Testis (tissue), 3 donors: ENCODE measurements around the gene SNAP25. TPM values are rescaled to one million over a fixed set of nuclear protein-coding genes. Genes with fewer than 3 reads are reported as not detected.

Experiments used
- DNase-seq: peaks from one replicate; pipeline ENCODE4 v3.0.0-alpha.2; 2019
- H3K27ac ChIP-seq, 2 donors: fragments of 200-600 bp; sonication (generic); one replicate each; pipeline ENCODE4 v1.5.1; 2019
- H3K27me3 ChIP-seq: fragments of 200-600 bp; sonication (generic); one replicate; pipeline ENCODE4 v1.5.1; 2019
- H3K36me3 ChIP-seq: fragments of 200-600 bp; sonication (generic); one replicate; pipeline ENCODE4 v1.5.1; 2017; ENCODE audit warnings: low read depth; ENCODE audit errors: missing control alignments
- H3K4me1 ChIP-seq: fragments of 200-600 bp; sonication (generic); one replicate; pipeline ENCODE4 v1.5.1; 2019
- H3K4me3 ChIP-seq, 2 donors: fragments of 200-600 bp; sonication (generic); one replicate each; pipeline ENCODE4 v1.5.1; 2017 to 2019
- H3K9me3 ChIP-seq: fragments of 200-600 bp; sonication (generic); one replicate; pipeline ENCODE4 v1.5.1; 2017
- CTCF ChIP-seq, 3 experiments: fragments of 450-650 bp in 2 of 3; fragments of 200-600 bp in 1 of 3; sonication (generic) in 1 of 3; IDR thresholded peaks; one replicate each; pipeline ENCODE4 v1.5.1; 2016 to 2019; ENCODE audit warnings: antibody characterized with exemption in 3 of 3, mild to moderate bottlenecking in 2 of 3, moderate library complexity in 1 of 3
- POLR2A ChIP-seq: fragments of 450-650 bp; IDR thresholded peaks from one replicate; pipeline ENCODE4 v1.6.1; 2017; ENCODE audit warnings: antibody characterized with exemption, mild to moderate bottlenecking, moderate library complexity
- WGBS, 2 donors: methylation state at CpG; one replicate each; pipeline ENCODE4 v1.1.5; 2018; 5-methylcytosine and 5-hydroxymethylcytosine counted together
- intact Hi-C: fragments of 100-400 bp; cut with DNase I; formaldehyde crosslinking; loops from one replicate; pipeline ENCODE4 v1.15.1; 2023; ENCODE audit warnings: low total_unique reads
- polyA plus RNA-seq: library from polyadenylated mRNA; stranded (reverse); fragments of 350-450 nt; fragmentation: Illumina TruSeq; extraction: RNeasy Lipid Tissue Mini Kit (QIAGEN cat#74804); gene quantifications from one replicate; pipeline ENCODE4 v1.2.3, GENCODE V29; 2014; ENCODE audit warnings: low read depth, low replicate concordance; ENCODE audit not compliant: insufficient read depth
- total RNA-seq, 2 donors: library from RNA; depleted of rRNA; stranded (reverse); fragments of >200 nt; gene quantifications; one replicate each; pipeline ENCODE4 v1.2.3, GENCODE V29; 2016

The SNAP25 gene
- total and polyA plus RNA-seq, 3 donors from 2014 or later = 8.0 to 13.7 (median 11.3) TPM

GRCh38 chr20:10291568-10292248 lies 73.1 kb downstream of the SNAP25 start:
- 69 to 91% methylated on average over 2 of the region's 2 CpGs for WGBS, 2 donors
- Histone ChIP-seq H3K36me3 (no peaks in the 10 kb centered on the region), H3K4me1 (no peaks in the 10 kb centered on the region), H3K27me3 (no peaks in the 10 kb centered on the region), H3K4me3 (no peak overlapping the region), H3K9me3 (no peaks in the 10 kb centered on the region), H3K27ac (no peak overlapping the region)
- DNase-seq = no peak
- TF ChIP-seq CTCF (IDR thresholded peaks at IDR 0.05) (no peak), POLR2A (no peak)
- intact Hi-C loops = no loop called here

GRCh38 chr20:10297223-10297622 lies 78.6 kb downstream of the SNAP25 start:
- no peak for TF ChIP-seq CTCF (IDR thresholded peaks at IDR 0.05)
- no peak for TF ChIP-seq POLR2A
- H3K9me3 ChIP-seq = no peaks in the 10 kb centered on the region
- no peak overlapping the region for H3K27ac ChIP-seq
- no peak overlapping the region for H3K4me3 ChIP-seq
- 82 to 91% methylated on average over 1 of the region's 1 CpG for WGBS, 2 donors
- no peaks in the 10 kb centered on the region for H3K4me1 ChIP-seq
- no peak for DNase-seq
- no peaks in the 10 kb centered on the region for H3K27me3 ChIP-seq
- no peaks in the 10 kb centered on the region for H3K36me3 ChIP-seq
- intact Hi-C loops = no loop called here

GRCh38 chr20:10297684-10298240 lies 79.1 kb downstream of the SNAP25 start:
- 38 to 50% methylated on average over 1 of the region's 1 CpG for WGBS, 2 donors
- no peaks in the 10 kb centered on the region for H3K36me3 ChIP-seq
- no peak overlapping the region for H3K27ac ChIP-seq
- H3K4me3 ChIP-seq = no peak overlapping the region
- no peak for DNase-seq
- TF ChIP-seq POLR2A = no peak
- TF ChIP-seq CTCF (IDR thresholded peaks at IDR 0.05) = no peak
- H3K27me3 ChIP-seq = no peaks in the 10 kb centered on the region
- intact Hi-C loops = no loop called here
- H3K4me1 ChIP-seq = no peaks in the 10 kb centered on the region
- no peaks in the 10 kb centered on the region for H3K9me3 ChIP-seq

- TF ChIP-seq CTCF (IDR thresholded peaks at IDR 0.05) (no peak), POLR2A (no peak)
- H3K27ac ChIP-seq = no peak overlapping the region
- no peak overlapping the region for H3K4me3 ChIP-seq
- 73 to 80% methylated on average over 5 of the region's 5 CpGs for WGBS, 2 donors
- no peaks in the 10 kb centered on the region for H3K4me1 ChIP-seq
- no peaks in the 10 kb centered on the region for H3K9me3 ChIP-seq
- no peaks in the 10 kb centered on the region for H3K27me3 ChIP-seq
- no peak for DNase-seq
- no peaks in the 10 kb centered on the region for H3K36me3 ChIP-seq
- intact Hi-C loops = no loop called here
Observed at GRCh38 chr20:10300582-10301446, 82.2 kb downstream of the SNAP25 start.
